Peyer's patch (tissue), 4 donors: Measurements from ENCODE around the gene TAAR8. TPM values are rescaled to one million over a fixed set of nuclear protein-coding genes. Genes with fewer than 3 reads are reported as not detected.
"Not testable (repeated sequence)": the region's sequence is repeated elsewhere in the genome, so short reads cannot be mapped to it uniquely, and the experiment has no call there.

Source experiments
- DNase-seq, 3 donors: peaks; one replicate each; pipeline ENCODE4 v3.0.0-alpha.2; 2017 to 2019
- H3K27ac ChIP-seq, 4 donors: fragments of 200-600 bp; sonication (generic); one replicate each; pipeline ENCODE4 v1.5.1; 2016 to 2019
- H3K27me3 ChIP-seq, 2 donors: fragments of 200-600 bp; sonication (generic); one replicate each; pipeline ENCODE4 v1.5.1; 2019
- H3K36me3 ChIP-seq, 3 donors: fragments of 200-600 bp; sonication (generic); one replicate each; pipeline ENCODE4 v1.5.1; 2016 to 2019
- H3K4me1 ChIP-seq, 4 donors: fragments of 200-600 bp; sonication (generic); one replicate each; pipeline ENCODE4 v1.5.1; 2016 to 2019
- H3K4me3 ChIP-seq, 4 donors: fragments of 200-600 bp; sonication (generic); 1 replicate in 3 of 4; 2 replicates in 1 of 4; pipeline ENCODE4 v1.5.1; 2016 to 2019; ENCODE audit warnings: mild to moderate bottlenecking in 1 of 4
- H3K9me3 ChIP-seq, 4 donors: fragments of 200-600 bp; sonication (generic); one replicate each; pipeline ENCODE4 v1.5.1; 2016 to 2019; ENCODE audit warnings: mild to moderate bottlenecking in 1 of 4
- CTCF ChIP-seq, 6 experiments: fragments of 450-650 bp in 4 of 6; fragments of 200-600 bp in 2 of 6; sonication (generic) in 1 of 6; IDR thresholded peaks; one replicate each; pipeline ENCODE4 v1.5.1; 2017 to 2019; ENCODE audit warnings: antibody characterized with exemption in 6 of 6, mild to moderate bottlenecking in 3 of 6, moderate library complexity in 1 of 6
- POLR2A ChIP-seq, 2 donors: fragments of 450-650 bp; IDR thresholded peaks; one replicate each; pipeline ENCODE4 v1.5.1; 2017; ENCODE audit warnings: antibody characterized with exemption in 2 of 2, mild to moderate bottlenecking in 2 of 2, moderate library complexity in 2 of 2
- small RNA-seq, 2 donors: library from RNA; depleted of rRNA; stranded (forward); fragments of <200 nt; gene quantifications; one replicate each; pipeline ENCODE3, GENCODE V24; 2016
- total RNA-seq, 4 donors: library from RNA; depleted of rRNA; stranded (reverse); fragments of >200 nt; gene quantifications; one replicate each; pipeline ENCODE4 v1.1.0, GENCODE V29; 2016

TAAR8 gene
- total RNA-seq, 4 donors from 2014 or later: not detected

- H3K36me3 ChIP-seq: no peaks in the 10 kb centered on the region
- no peak for DNase-seq
- H3K9me3 ChIP-seq: no peaks in the 10 kb centered on the region
- H3K27me3 ChIP-seq: no peaks in the 10 kb centered on the region
- H3K27ac ChIP-seq: no peak overlapping the region
- no peaks in the 10 kb centered on the region for H3K4me1 ChIP-seq
- TF ChIP-seq POLR2A (IDR thresholded peaks at IDR 0.05) (no peak), CTCF (IDR thresholded peaks at IDR 0.05) (no peak)
- H3K4me3 ChIP-seq: no peak overlapping the region
Measured at GRCh38 chr6:132596201-132596600, 43.7 kb downstream of the TAAR8 start.

- Histone ChIP-seq H3K4me3 (no peak overlapping the region), H3K36me3 (no peaks in the 10 kb centered on the region), H3K9me3 (no peaks in the 10 kb centered on the region), H3K27ac (no peak overlapping the region), H3K4me1 (no peaks in the 10 kb centered on the region), H3K27me3 (no peaks in the 10 kb centered on the region)
- no peak for TF ChIP-seq POLR2A (IDR thresholded peaks at IDR 0.05)
- TF ChIP-seq CTCF (IDR thresholded peaks at IDR 0.05): peak in 2 of 6 experiments; percentile 33 to 41
- no peak for DNase-seq
Measured at GRCh38 chr6:132598473-132598872, 46.0 kb downstream of the TAAR8 start.

GRCh38 chr6:132600900-132601299 lies 48.4 kb downstream of the TAAR8 start:
- H3K4me3 ChIP-seq, H3K27ac ChIP-seq, H3K36me3 ChIP-seq, H3K4me1 ChIP-seq, H3K27me3 ChIP-seq, H3K9me3 ChIP-seq, DNase-seq: not testable (repeated sequence)

Small RNA genes lying within 50 kb of the gene (small RNA-seq; reads per million reads assigned to genes)
- 0 reads per million in 2 donors for gene TAAR7P

Other genes with a start within 250 kb of the TAAR8 start
- gene MOXD1, start 151.2 kb upstream of the TAAR8 start, total RNA-seq: 1 to 10 TPM in 3 of 4 donors, not detected in 1; 1.2 to 4.1 (median 3.8) TPM
- 10 to 100 TPM; 31.4 to 65.9 (median 51.9) TPM for gene STX7, start 39.6 kb upstream of the TAAR8 start, total RNA-seq
- gene TAAR9, start 14.4 kb upstream of the TAAR8 start, total RNA-seq: not detected
- gene TAAR6, start 17.6 kb downstream of the TAAR8 start, total RNA-seq: not detected
- not detected for gene TAAR5, start 37.1 kb downstream of the TAAR8 start, total RNA-seq
- not detected for gene TAAR2, start 71.6 kb downstream of the TAAR8 start, total RNA-seq
- gene TAAR1, start 106.5 kb downstream of the TAAR8 start, total RNA-seq: not detected
- gene VNN1, start 161.4 kb downstream of the TAAR8 start, total RNA-seq: 100 to 1,000 TPM in 2 of 4 donors, 10 to 100 TPM in 1, 1 to 10 TPM in 1; 4.1 to 296 (median 96.2) TPM
- 10 to 100 TPM in 1 of 4 donors, 1 to 10 TPM in 1, under 1 TPM in 1, not detected in 1; 0.57 to 10.7 (median 1.1) TPM for gene VNN2, start 205.2 kb downstream of the TAAR8 start, total RNA-seq
- 10 to 100 TPM in 2 of 4 donors, 1 to 10 TPM in 2; 2.5 to 16.4 (median 9.0) TPM for gene SLC18B1, start 246.0 kb downstream of the TAAR8 start, total RNA-seq